ENCODE measurements around the gene SEMA4D.

The SEMA4D gene

GRCh38 chr9:89529243-89530035 is 31.5 kb upstream of the SEMA4D start:
- no peaks in the 10 kb centered on the region for H4K20me1 ChIP-seq (ENCODE audit: insufficient read depth, low read length)
- no peaks in the 10 kb centered on the region; the same call in 1 of the 2 replicates for H3K27me3 ChIP-seq (ENCODE audit: insufficient read depth, low read length)
- H2AFZ ChIP-seq (ENCODE audit: low read length): no peak overlapping the region
- H3K9me2 ChIP-seq (ENCODE audit: low read depth, low read length): no peaks in the 10 kb centered on the region
- H3K4me2 ChIP-seq (ENCODE audit: low read length): no peak overlapping the region
- no peak overlapping the region for H3K9ac ChIP-seq (ENCODE audit: low read length)
- no peaks in the 10 kb centered on the region for H3K4me1 ChIP-seq (ENCODE audit: insufficient read depth, low read length, severe bottlenecking)
- H3F3A ChIP-seq (ENCODE audit: insufficient read depth, low read length): no peaks in the 10 kb centered on the region
- no peak overlapping the region for H3K27ac ChIP-seq (ENCODE audit: low read depth, low read length, poor library complexity, severe bottlenecking)
- no peaks in the 10 kb centered on the region for H3K36me3 ChIP-seq (ENCODE audit: insufficient read depth, low read length)
- no peaks in the 10 kb centered on the region for H3K9me3 ChIP-seq (ENCODE audit: low read length)
- H3K79me2 ChIP-seq (ENCODE audit: insufficient read depth, low read length): no peaks in the 10 kb centered on the region
- TF ChIP-seq EZH2 (IDR thresholded peaks at IDR 0.05; ENCODE audit: borderline replicate concordance, low read length) (no peak), CTCF (IDR thresholded peaks at IDR 0.05; ENCODE audit: low read length) (no peak)
- no peak overlapping the region for H3K4me3 ChIP-seq (ENCODE audit: low read depth, low read length, poor library complexity, severe bottlenecking)

- H3K9ac ChIP-seq (ENCODE audit: low read length): no peak overlapping the region
Measured at GRCh38 chr9:89528540-89528939, 30.6 kb upstream of the SEMA4D start.

GRCh38 chr9:89528131-89528530 is 30.2 kb upstream of the SEMA4D start:
- Histone ChIP-seq H2AFZ (ENCODE audit: low read length) (no peak overlapping the region), H3K4me3 (ENCODE audit: low read depth, low read length, poor library complexity, severe bottlenecking) (no peak overlapping the region), H3F3A (ENCODE audit: insufficient read depth, low read length) (no peaks in the 10 kb centered on the region), H3K9me3 (ENCODE audit: low read length) (no peaks in the 10 kb centered on the region), H3K4me1 (ENCODE audit: insufficient read depth, low read length, severe bottlenecking) (no peaks in the 10 kb centered on the region), H3K27ac (ENCODE audit: low read depth, low read length, poor library complexity, severe bottlenecking) (no peak overlapping the region), H3K27me3 (ENCODE audit: insufficient read depth, low read length) (no peaks in the 10 kb centered on the region; the same call in 1 of the 2 replicates), H3K4me2 (ENCODE audit: low read length) (no peak overlapping the region), H3K36me3 (ENCODE audit: insufficient read depth, low read length) (no peaks in the 10 kb centered on the region), H3K9me2 (ENCODE audit: low read depth, low read length) (no peaks in the 10 kb centered on the region), H3K9ac (ENCODE audit: low read length) (no peak overlapping the region), H4K20me1 (ENCODE audit: insufficient read depth, low read length) (no peaks in the 10 kb centered on the region), H3K79me2 (ENCODE audit: insufficient read depth, low read length) (no peaks in the 10 kb centered on the region)
- TF ChIP-seq CTCF (IDR thresholded peaks at IDR 0.05; ENCODE audit: low read length) (no peak), EZH2 (IDR thresholded peaks at IDR 0.05; ENCODE audit: borderline replicate concordance, low read length) (no peak)

More at GRCh38 chr9:89528540-89528939, 30.6 kb upstream of the SEMA4D start:
- Histone ChIP-seq H3K36me3 (ENCODE audit: insufficient read depth, low read length) (no peaks in the 10 kb centered on the region), H3K9me2 (ENCODE audit: low read depth, low read length) (no peaks in the 10 kb centered on the region), H3K27me3 (ENCODE audit: insufficient read depth, low read length) (no peaks in the 10 kb centered on the region; the same call in 1 of the 2 replicates), H3K9me3 (ENCODE audit: low read length) (no peaks in the 10 kb centered on the region), H4K20me1 (ENCODE audit: insufficient read depth, low read length) (no peaks in the 10 kb centered on the region), H3K79me2 (ENCODE audit: insufficient read depth, low read length) (no peaks in the 10 kb centered on the region), H3K4me2 (ENCODE audit: low read length) (no peak overlapping the region), H3F3A (ENCODE audit: insufficient read depth, low read length) (no peaks in the 10 kb centered on the region), H3K4me1 (ENCODE audit: insufficient read depth, low read length, severe bottlenecking) (no peaks in the 10 kb centered on the region), H2AFZ (ENCODE audit: low read length) (no peak overlapping the region), H3K27ac (ENCODE audit: low read depth, low read length, poor library complexity, severe bottlenecking) (no peak overlapping the region), H3K4me3 (ENCODE audit: low read depth, low read length, poor library complexity, severe bottlenecking) (no peak overlapping the region)
- TF ChIP-seq CTCF (IDR thresholded peaks at IDR 0.05; ENCODE audit: low read length) (no peak), EZH2 (IDR thresholded peaks at IDR 0.05; ENCODE audit: borderline replicate concordance, low read length) (no peak)

Measured in OCI-LY1 (cell line).